Pancreas (tissue), 10 donors: ENCODE data around the gene VEGFD. TPM values are rescaled to one million over a fixed set of nuclear protein-coding genes. Genes with fewer than 3 reads are reported as not detected.

Experiments
- ATAC-seq, 4 donors: fragments of 200-7000 bp; cut with Tn5 transposase; one replicate each; pipeline versions ENCODE4 v1.8.0 to v1.9.1; 2020; ENCODE audit warnings: mild to moderate bottlenecking in 4 of 4, moderate library complexity in 4 of 4
- DNase-seq, 6 donors: peaks; one replicate each; pipeline ENCODE4 v3.0.0-alpha.2; 2020
- FAIRE-seq: peaks from 2 replicates; lab custom pipeline; 2012; peaks lifted over from hg19 to GRCh38; lab: Jason Lieb, UNC
- H3K27ac ChIP-seq, 4 donors: fragments of 200-600 bp; sonication (generic); 1 replicate in 3 of 4; 2 replicates in 1 of 4; pipeline versions ENCODE4 v1.5.0 to v1.8.0; 2020
- H3K27me3 ChIP-seq, 4 donors: fragments of 200-600 bp; one replicate each; pipeline ENCODE4 v1.8.0; 2021
- H3K36me3 ChIP-seq, 3 donors: fragments of 200-600 bp; sonication (generic) in 1 of 3; one replicate each; pipeline versions ENCODE4 v1.5.0 to v1.8.0; 2020 to 2021
- H3K4me1 ChIP-seq, 3 donors: fragments of 200-600 bp; one replicate each; pipeline ENCODE4 v1.8.0; 2021
- H3K4me3 ChIP-seq, 4 donors: fragments of 200-600 bp; sonication (generic) in 2 of 4; one replicate each; pipeline versions ENCODE4 v1.5.0 to v1.8.0; 2020 to 2021
- H3K9me3 ChIP-seq, 4 donors: fragments of 200-600 bp; one replicate each; pipeline ENCODE4 v1.8.0; 2021
- CTCF ChIP-seq, 4 donors: fragments of 200-600 bp; sonication (generic) in 3 of 4; IDR thresholded peaks; one replicate each; pipeline versions ENCODE4 v1.5.0 to v1.8.0; 2021; ENCODE audit warnings: antibody characterized with exemption in 4 of 4
- WGBS, 2 donors: extraction: QIAGEN DNeasy Blood & Tissue Kit; methylation state at CpG; one replicate each; pipeline ENCODE4 v1.1.7; 2013; 5-methylcytosine and 5-hydroxymethylcytosine counted together
- intact Hi-C, 3 donors: fragments of 100-400 bp; cut with DNase I; formaldehyde crosslinking; loops; one replicate each; pipeline versions ENCODE4 v1.11.1 to v1.14.2; 2022
- polyA plus RNA-seq, 2 donors: library from polyadenylated mRNA; stranded (reverse); fragments of 200-250 nt; gene quantifications; one replicate each; pipeline ENCODE4 v1.2.3, GENCODE V29; 2013
- total RNA-seq, 6 donors: library from RNA; stranded (reverse); fragmentation: NEBNext Ultra II Directional in 4 of 6; extraction: Animal tissue kit (Norgen Biotek cat#: 25700) in 4 of 6; gene quantifications; one replicate each; pipeline versions ENCODE4 v1.2.1 to v1.2.4, GENCODE V29; 2021 to 2023
- donor health status: healthy with polysubstance abuse.
- donor health status: DM: no; HTN: no; CAD: no; lungs with moderate emphysema.
- donor health status: DM: no; HTN: no; CAD: no.
- donor health status: control.
- donor health status: control.
- donor health status: Bipolar disorder and iron deficiency.
- donor health status: DM: yes; HTN: yes; CAD: no.
- donor health status: DM: no; HTN: no; CAD: no.
- donor health status: DM: no; HTN: no; CAD: no.
- donor health status: DM: yes; HTN: yes; CAD: no.

Gene VEGFD
- total and polyA plus RNA-seq, 8 donors = 0.19 to 1.3 (median 0.49) TPM; not detected in 1

- H3K9me3 ChIP-seq = no peaks in the 10 kb centered on the region
- WGBS, 2 donors = 80 to 88% methylated on average over 2 of the region's 2 CpGs
- no peaks in the 10 kb centered on the region for H3K36me3 ChIP-seq
- H3K4me1 ChIP-seq = peaks cover 7 to 21% (median 19%) of the 10 kb centered on the region in 3 donors
- H3K4me3 ChIP-seq = no peak overlapping the region
- ATAC-seq (no peak), FAIRE-seq (no peak), DNase-seq (no peak)
- intact Hi-C loops = no loop called here
- peaks cover 0 to 11% (median 0%) of the 10 kb centered on the region in 4 donors for H3K27me3 ChIP-seq
- no peak for TF ChIP-seq CTCF (IDR thresholded peaks at IDR 0.05)
- H3K27ac ChIP-seq = peak overlapping the region in 2 of 4 donors; percentile 56 to 71
These were observed 86.0 kb downstream of the VEGFD start for GRCh38 chrX:15298201-15298600.

Other genes starting within 250 kb of the VEGFD start
- gene ASB9, start 114.3 kb downstream of the VEGFD start, total RNA-seq = 1 to 10 TPM; 1.5 to 7.8 (median 2.3) TPM
- 10 to 100 TPM in 1 of 2 donors, 1 to 10 TPM in 1; 5.7 to 41.7 TPM for gene ASB9, start 114.3 kb downstream of the VEGFD start, polyA plus RNA-seq
- under 1 TPM in 2 of 6 donors, not detected in 4; 0.09 to 0.22 TPM for gene ASB11, start 68.8 kb downstream of the VEGFD start, total RNA-seq
- not detected for gene ASB11, start 68.8 kb downstream of the VEGFD start, polyA plus RNA-seq
- gene PIGA, start 48.9 kb downstream of the VEGFD start, total RNA-seq = 10 to 100 TPM in 2 of 6 donors, 1 to 10 TPM in 4; 4.0 to 12.1 (median 9.1) TPM
- 10 to 100 TPM in 1 of 2 donors, 1 to 10 TPM in 1; 6.0 to 14.7 TPM for gene PIGA, start 48.9 kb downstream of the VEGFD start, polyA plus RNA-seq
- 1 to 10 TPM; 1.1 to 2.4 (median 1.7) TPM for gene PIR, start 108.9 kb upstream of the VEGFD start, total RNA-seq
- gene PIR, start 108.9 kb upstream of the VEGFD start, polyA plus RNA-seq = 1 to 10 TPM; 3.0 to 7.0 TPM
- gene BMX, start 116.4 kb upstream of the VEGFD start, total RNA-seq = 1 to 10 TPM in 1 of 6 donors, under 1 TPM in 5; 0.28 to 3.2 (median 0.48) TPM
- gene BMX, start 116.4 kb upstream of the VEGFD start, polyA plus RNA-seq = under 1 TPM; 0.27 to 0.73 TPM
- gene ACE2, start 216.5 kb upstream of the VEGFD start, total RNA-seq = 1 to 10 TPM in 4 of 6 donors, under 1 TPM in 2; 0.63 to 3.4 (median 2.0) TPM
- 1 to 10 TPM in 1 of 2 donors, under 1 TPM in 1; 0.49 to 2.6 TPM for gene ACE2, start 216.5 kb upstream of the VEGFD start, polyA plus RNA-seq